ENCODE data around the gene KIF21B.

The KIF21B gene

DNA sequence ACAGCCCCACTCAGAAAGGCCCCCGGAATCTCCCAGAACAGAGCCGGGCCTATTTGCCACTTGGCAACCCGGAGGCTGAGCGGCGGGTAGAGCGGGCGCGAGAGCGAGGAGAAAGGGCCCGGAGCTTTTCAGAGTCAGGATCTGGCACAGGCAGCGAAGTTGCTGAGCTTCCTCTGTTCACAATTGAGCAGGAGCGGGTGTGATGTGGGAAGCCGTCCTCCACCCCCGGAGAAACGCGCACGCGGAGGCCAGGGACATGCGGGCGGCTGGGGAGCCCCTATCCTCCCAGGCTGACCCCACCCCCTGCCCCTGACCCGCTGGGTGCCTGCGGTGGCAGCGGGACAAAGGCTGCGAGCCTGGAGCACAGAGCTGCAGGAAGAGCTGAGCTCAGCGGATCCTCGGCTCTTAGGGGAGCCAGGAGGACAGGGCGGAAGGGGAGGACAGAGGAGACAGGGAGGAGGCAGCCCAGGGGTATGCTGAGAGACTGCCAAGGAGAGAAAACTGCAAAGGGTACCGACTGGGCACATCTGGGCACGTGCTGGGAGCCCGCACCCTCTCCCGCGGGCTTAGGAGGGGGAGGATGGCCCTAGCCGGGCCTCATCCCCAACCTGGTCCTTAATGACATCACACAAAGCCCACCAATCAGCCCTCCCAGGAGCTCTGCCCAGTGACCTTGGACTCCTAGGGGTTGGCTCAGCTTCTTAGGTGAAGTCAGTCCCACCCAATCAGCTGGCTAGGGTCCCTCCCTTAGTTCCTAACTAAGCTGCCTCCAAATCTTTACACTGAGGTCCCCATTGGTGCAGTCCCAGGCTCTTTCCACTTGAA, 9.3 kb downstream of the KIF21B start:
- peaks cover 100% of the 10 kb centered on the region in 2 experiments for H3K4me1 ChIP-seq (ENCODE audit: control insufficient read depth in 1 of 2, insufficient read depth in 1 of 2, low read depth in 1 of 2, low read length in 1 of 2)
- TF ChIP-seq, protein P1, sequence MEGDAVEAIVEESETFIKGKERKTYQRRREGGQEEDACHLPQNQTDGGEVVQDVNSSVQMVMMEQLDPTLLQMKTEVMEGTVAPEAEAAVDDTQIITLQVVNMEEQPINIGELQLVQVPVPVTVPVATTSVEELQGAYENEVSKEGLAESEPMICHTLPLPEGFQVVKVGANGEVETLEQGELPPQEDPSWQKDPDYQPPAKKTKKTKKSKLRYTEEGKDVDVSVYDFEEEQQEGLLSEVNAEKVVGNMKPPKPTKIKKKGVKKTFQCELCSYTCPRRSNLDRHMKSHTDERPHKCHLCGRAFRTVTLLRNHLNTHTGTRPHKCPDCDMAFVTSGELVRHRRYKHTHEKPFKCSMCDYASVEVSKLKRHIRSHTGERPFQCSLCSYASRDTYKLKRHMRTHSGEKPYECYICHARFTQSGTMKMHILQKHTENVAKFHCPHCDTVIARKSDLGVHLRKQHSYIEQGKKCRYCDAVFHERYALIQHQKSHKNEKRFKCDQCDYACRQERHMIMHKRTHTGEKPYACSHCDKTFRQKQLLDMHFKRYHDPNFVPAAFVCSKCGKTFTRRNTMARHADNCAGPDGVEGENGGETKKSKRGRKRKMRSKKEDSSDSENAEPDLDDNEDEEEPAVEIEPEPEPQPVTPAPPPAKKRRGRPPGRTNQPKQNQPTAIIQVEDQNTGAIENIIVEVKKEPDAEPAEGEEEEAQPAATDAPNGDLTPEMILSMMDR (IDR thresholded peaks at IDR 0.05): no peak

DNA sequence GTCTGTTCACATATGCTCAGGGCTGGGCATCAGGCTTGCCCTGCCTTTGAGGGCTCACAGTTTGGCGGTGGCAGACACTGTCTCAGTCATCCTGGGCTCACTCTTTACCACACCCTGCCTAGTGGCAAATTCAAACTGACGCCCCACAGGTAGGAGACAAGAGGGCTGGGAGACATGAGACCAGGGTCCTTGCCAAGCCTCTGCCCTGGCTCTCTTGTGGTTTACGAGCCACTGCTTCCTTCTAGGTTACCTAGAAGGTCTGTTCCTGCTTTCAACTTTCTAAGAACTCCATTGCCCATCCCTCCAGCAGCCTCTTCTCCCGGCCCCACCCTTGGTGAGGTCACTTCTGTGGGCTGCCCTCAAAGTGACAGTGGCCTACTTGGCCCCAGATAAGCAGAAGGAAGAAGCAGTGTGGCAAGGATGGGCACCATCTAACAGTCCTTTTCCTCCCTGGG, 10.5 kb downstream of the KIF21B start:
- peaks cover 24% of the 10 kb centered on the region for H3K36me3 ChIP-seq
- TF ChIP-seq, protein P1 (IDR thresholded peaks at IDR 0.05): no peak
- H3K4me1 ChIP-seq (ENCODE audit: control insufficient read depth in 1 of 2, insufficient read depth in 1 of 2, low read depth in 1 of 2, low read length in 1 of 2): peaks cover 94 to 99% of the 10 kb centered on the region in 2 experiments
- no peaks in the 10 kb centered on the region for H3K27me3 ChIP-seq
- H3K27ac ChIP-seq: peak overlapping the region; percentile 98
- no peaks in the 10 kb centered on the region for H3K9me3 ChIP-seq
- peak overlapping the region; percentile 28 to 77 for H3K4me3 ChIP-seq (ENCODE audit: low read depth in 1 of 2, low read length in 1 of 2)

More for the DNA sequence above, 9.3 kb downstream of the KIF21B start:
- Histone ChIP-seq H3K9me3 (no peaks in the 10 kb centered on the region), H3K27me3 (no peaks in the 10 kb centered on the region), H3K4me3 (ENCODE audit: low read depth in 1 of 2, low read length in 1 of 2) (peak overlapping the region; percentile 28 to 77), H3K36me3 (peaks cover 13% of the 10 kb centered on the region), H3K27ac (peak overlapping the region; percentile 98)

DNA sequence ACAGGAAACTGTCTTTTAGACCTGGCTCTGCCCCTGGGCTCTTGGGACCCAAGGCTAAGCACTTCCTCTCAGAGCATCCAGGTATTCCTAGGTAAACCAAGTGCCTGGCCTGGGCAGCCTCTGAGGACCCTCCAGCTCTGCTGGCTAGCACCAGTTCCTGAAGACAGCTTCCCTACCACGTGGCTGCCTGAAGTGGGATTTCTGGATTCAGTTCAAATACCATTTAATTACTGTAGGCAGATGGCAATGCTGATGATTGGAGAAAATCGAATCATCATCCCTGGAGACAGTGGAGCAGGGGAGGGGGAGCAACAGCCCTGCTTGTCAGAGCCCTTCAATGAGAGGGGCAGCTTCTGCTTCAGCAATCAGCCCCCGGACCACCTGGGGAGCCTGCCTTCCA, 11.9 kb downstream of the KIF21B start:
- Histone ChIP-seq H3K36me3 (peaks cover 28% of the 10 kb centered on the region), H3K4me3 (ENCODE audit: low read depth in 1 of 2, low read length in 1 of 2) (no peak overlapping the region), H3K9me3 (no peaks in the 10 kb centered on the region), H3K27ac (no peak overlapping the region), H3K4me1 (ENCODE audit: control insufficient read depth in 1 of 2, insufficient read depth in 1 of 2, low read depth in 1 of 2, low read length in 1 of 2) (peaks cover 79 to 90% of the 10 kb centered on the region in 2 experiments), H3K27me3 (no peaks in the 10 kb centered on the region)
- TF ChIP-seq, protein P1 (IDR thresholded peaks at IDR 0.05): no peak

DNA sequence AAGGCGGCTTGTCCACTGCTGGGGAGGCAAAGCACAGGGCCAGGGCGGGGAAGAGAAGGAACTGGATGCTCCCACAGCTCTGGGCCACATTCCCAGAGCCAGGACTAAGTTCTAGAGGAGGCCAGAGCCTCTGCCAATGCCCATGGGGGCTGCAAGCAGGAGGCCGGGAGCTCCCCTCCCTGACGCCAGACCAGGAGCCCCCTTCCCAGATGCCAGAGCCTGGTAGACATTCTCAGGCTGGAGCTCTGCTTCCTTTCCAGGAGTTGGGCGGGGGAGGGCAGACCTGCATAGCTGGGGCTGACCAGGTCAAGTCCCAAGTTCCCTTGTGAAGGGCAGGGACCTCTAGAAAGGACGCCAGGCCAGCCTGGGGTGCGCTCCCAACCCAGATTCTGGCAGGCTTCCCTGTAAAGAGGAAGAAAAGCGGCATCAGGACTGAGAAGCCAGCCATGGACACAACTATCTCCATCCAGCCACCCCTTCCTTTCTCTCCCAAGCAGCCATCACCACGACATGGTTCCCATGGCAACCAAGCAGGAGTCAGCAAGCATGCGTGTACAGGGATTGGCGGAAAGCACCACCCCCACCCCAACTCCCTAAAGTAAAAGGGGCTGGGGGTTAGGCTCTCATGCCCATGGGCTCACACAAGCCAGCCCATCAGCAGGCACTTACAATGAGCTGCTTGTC, 13.4 kb downstream of the KIF21B start:
- H3K27me3 ChIP-seq: no peaks in the 10 kb centered on the region
- H3K27ac ChIP-seq: peak overlapping the region; percentile 18
- TF ChIP-seq, protein P1 (IDR thresholded peaks at IDR 0.05): no peak
- H3K9me3 ChIP-seq: no peaks in the 10 kb centered on the region
- peaks cover 64 to 75% of the 10 kb centered on the region in 2 experiments for H3K4me1 ChIP-seq (ENCODE audit: control insufficient read depth in 1 of 2, insufficient read depth in 1 of 2, low read depth in 1 of 2, low read length in 1 of 2)
- peaks cover 43% of the 10 kb centered on the region for H3K36me3 ChIP-seq
- H3K4me3 ChIP-seq (ENCODE audit: low read depth in 1 of 2, low read length in 1 of 2): no peak overlapping the region

DNA sequence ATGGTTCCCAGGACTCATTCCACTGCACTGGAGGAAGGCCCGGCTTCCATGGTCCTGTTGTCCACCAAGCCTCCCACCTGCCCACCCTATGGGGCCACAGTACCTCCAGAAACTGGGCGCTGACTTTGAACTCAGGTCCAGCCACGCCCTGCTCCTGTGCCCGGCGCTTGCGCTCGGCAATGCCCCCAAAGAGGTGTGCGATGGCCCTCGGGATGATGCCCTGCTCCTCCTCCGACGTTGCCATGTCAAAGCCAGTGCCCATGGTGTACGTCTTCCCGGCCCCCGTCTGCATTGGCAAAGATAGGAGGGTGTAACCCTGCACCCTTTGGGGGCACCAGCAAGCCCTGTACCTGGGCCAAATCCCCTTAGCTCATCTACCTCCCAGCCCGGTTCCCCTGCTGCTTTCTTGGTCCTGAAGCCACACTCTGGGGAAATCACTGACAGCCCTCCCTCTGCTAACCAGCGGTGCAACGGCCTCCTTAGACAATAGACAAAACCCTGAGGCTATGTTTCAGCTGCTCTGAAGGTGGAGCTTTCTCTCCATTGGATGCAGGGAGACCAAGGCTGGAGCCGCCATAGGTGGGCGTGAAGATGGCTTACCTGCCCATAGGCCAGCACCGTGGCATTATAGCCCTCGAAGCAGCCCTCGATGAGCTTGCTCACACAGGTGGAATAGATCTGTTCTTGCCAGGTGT, 14.7 kb downstream of the KIF21B start:
- Histone ChIP-seq H3K36me3 (peaks cover 56% of the 10 kb centered on the region), H3K27ac (no peak overlapping the region), H3K4me1 (ENCODE audit: control insufficient read depth in 1 of 2, insufficient read depth in 1 of 2, low read depth in 1 of 2, low read length in 1 of 2) (peaks cover 51 to 62% of the 10 kb centered on the region in 2 experiments), H3K4me3 (ENCODE audit: low read depth in 1 of 2, low read length in 1 of 2) (no peak overlapping the region), H3K9me3 (no peaks in the 10 kb centered on the region), H3K27me3 (no peaks in the 10 kb centered on the region)
- TF ChIP-seq, protein P1 (IDR thresholded peaks at IDR 0.05): no peak
